CD4-positive, alpha-beta T cell (primary cell): ENCODE data around the gene ACOX3. TPM values are rescaled to one million over a fixed set of nuclear protein-coding genes. Genes with fewer than 3 reads are reported as not detected.

Source experiments
- ATAC-seq: fragments of 200-7000 bp; cut with Tn5 transposase; one replicate; pipeline ENCODE4 v1.10.0; 2022; ENCODE audit warnings: mild to moderate bottlenecking; ENCODE audit not compliant: poor library complexity
- CTCF ChIA-PET: fragments of 350-600 bp; sonication (Branson Sonifier 250); formaldehyde crosslinking; loops from one replicate; lab custom pipeline; 2021; ENCODE audit warnings: antibody characterized with exemption, inconsistent platforms; lab: Charles Lee
- POLR2A ChIA-PET: fragments of 350-600 bp; sonication (Branson Sonifier 250); formaldehyde crosslinking; loops from one replicate; lab custom pipeline; 2021; ENCODE audit warnings: antibody characterized with exemption, inconsistent platforms; lab: Charles Lee
- DNase-seq, 14 experiments: peaks; one replicate each; pipeline ENCODE4 v3.0.0-alpha.2; 2013 to 2020; ENCODE audit warnings: mixed read lengths in 2 of 14
- H3K27ac ChIP-seq, 2 donors: one replicate each; pipeline versions ENCODE4 v1.5.1 to v1.7.0; 2013; ENCODE audit warnings: low read length in 2 of 2, low read depth in 1 of 2, mild to moderate bottlenecking in 1 of 2
- H3K27me3 ChIP-seq, 2 experiments: 1 replicate in 1 of 2; 2 replicates in 1 of 2; pipeline versions ENCODE4 v1.6.1 to v1.7.0; 2013; ENCODE audit warnings: low read length in 2 of 2, control low read depth in 1 of 2, mild to moderate bottlenecking in 1 of 2, moderate library complexity in 1 of 2; ENCODE audit not compliant: insufficient read depth in 2 of 2, control insufficient read depth in 1 of 2
- H3K36me3 ChIP-seq: one replicate; pipeline ENCODE4 v1.6.1; 2013; ENCODE audit warnings: low read length, control low read depth; ENCODE audit not compliant: insufficient read depth
- H3K4me1 ChIP-seq: one replicate; pipeline ENCODE4 v1.6.1; 2013; ENCODE audit warnings: low read length, control low read depth; ENCODE audit not compliant: insufficient read depth
- H3K4me3 ChIP-seq: one replicate; pipeline ENCODE4 v1.5.1; 2013; ENCODE audit warnings: mild to moderate bottlenecking, low read length, moderate library complexity
- H3K9me3 ChIP-seq, 2 experiments: 1 replicate in 1 of 2; 2 replicates in 1 of 2; pipeline versions ENCODE4 v1.6.1 to v1.7.0; 2013; ENCODE audit warnings: low read length in 2 of 2, mild to moderate bottlenecking in 2 of 2, control low read depth in 1 of 2, moderate library complexity in 1 of 2; ENCODE audit not compliant: control insufficient read depth in 1 of 2, insufficient read depth in 1 of 2
- H3K27ac Mint-ChIP-seq: one replicate; pipeline ENCODE4 v1.8.0; 2020; ENCODE audit warnings: mixed read lengths
- H3K27me3 Mint-ChIP-seq: one replicate; pipeline ENCODE4 v1.8.0; 2021; ENCODE audit warnings: mixed read lengths
- H3K36me3 Mint-ChIP-seq: one replicate; pipeline ENCODE4 v1.8.0; 2021; ENCODE audit warnings: low read depth, mixed read lengths
- H3K4me1 Mint-ChIP-seq: one replicate; pipeline ENCODE4 v1.8.0; 2021; ENCODE audit warnings: low read depth, mixed read lengths
- H3K4me3 Mint-ChIP-seq: one replicate; pipeline ENCODE4 v1.8.0; 2020; ENCODE audit warnings: mild to moderate bottlenecking, mixed read lengths
- H3K9me3 Mint-ChIP-seq: one replicate; pipeline ENCODE4 v1.8.0; 2020; ENCODE audit warnings: mixed read lengths
- intact Hi-C, 2 experiments: fragments of 100-400 bp; cut with DNase I in 1 of 2; cut with micrococcal nuclease in 1 of 2; formaldehyde crosslinking; loops; one replicate each; pipeline versions ENCODE4 v1.15.1 to v1.9.0; 2023 to 2025; cut with DNase I, micrococcal nuclease
- total RNA-seq, 174 experiments: library from RNA in 2 of 174; stranded (reverse) in 2 of 174; gene quantifications; one replicate each; pipeline ENCODE4 v1.2.3 and lab custom pipeline; 2021 to 2026
- TF ChIP-seq, protein P1 (sequence below): fragments of 200-600 bp; IDR thresholded peaks from one replicate; pipeline ENCODE4 v1.8.0; 2022; ENCODE audit warnings: antibody characterized with exemption, mild to moderate bottlenecking

ACOX3 gene
- total RNA-seq, 2 experiments from 2014 or later: 4.9 to 6.1 TPM

GRCh38 chr4:8451440-8452182 is 11.1 kb upstream of the ACOX3 start:
- peaks cover 75% of the 10 kb centered on the region for H3K36me3 ChIP-seq
- H3K27ac ChIP-seq: no peak overlapping the region
- Mint-ChIP-seq H3K4me3 (no peak overlapping the region), H3K9me3 (no peaks in the 10 kb centered on the region), H3K27ac (no peak overlapping the region), H3K4me1 (no peaks in the 10 kb centered on the region), H3K36me3 (peaks cover 91% of the 10 kb centered on the region), H3K27me3 (no peaks in the 10 kb centered on the region)
- intact Hi-C loops: no loop called here
- H3K9me3 ChIP-seq: no peaks in the 10 kb centered on the region
- CTCF ChIA-PET: no interaction called here
- no peaks in the 10 kb centered on the region for H3K27me3 ChIP-seq
- H3K4me1 ChIP-seq: no peaks in the 10 kb centered on the region
- no peak overlapping the region for H3K4me3 ChIP-seq
- ATAC-seq: no peak
- TF ChIP-seq, protein P1, sequence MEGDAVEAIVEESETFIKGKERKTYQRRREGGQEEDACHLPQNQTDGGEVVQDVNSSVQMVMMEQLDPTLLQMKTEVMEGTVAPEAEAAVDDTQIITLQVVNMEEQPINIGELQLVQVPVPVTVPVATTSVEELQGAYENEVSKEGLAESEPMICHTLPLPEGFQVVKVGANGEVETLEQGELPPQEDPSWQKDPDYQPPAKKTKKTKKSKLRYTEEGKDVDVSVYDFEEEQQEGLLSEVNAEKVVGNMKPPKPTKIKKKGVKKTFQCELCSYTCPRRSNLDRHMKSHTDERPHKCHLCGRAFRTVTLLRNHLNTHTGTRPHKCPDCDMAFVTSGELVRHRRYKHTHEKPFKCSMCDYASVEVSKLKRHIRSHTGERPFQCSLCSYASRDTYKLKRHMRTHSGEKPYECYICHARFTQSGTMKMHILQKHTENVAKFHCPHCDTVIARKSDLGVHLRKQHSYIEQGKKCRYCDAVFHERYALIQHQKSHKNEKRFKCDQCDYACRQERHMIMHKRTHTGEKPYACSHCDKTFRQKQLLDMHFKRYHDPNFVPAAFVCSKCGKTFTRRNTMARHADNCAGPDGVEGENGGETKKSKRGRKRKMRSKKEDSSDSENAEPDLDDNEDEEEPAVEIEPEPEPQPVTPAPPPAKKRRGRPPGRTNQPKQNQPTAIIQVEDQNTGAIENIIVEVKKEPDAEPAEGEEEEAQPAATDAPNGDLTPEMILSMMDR: no peak
- DNase-seq: no peak
- POLR2A ChIA-PET: interaction anchor here (1.0 kb wide), 1 partner anchor 252 kb away, joined by 3 read pairs; the partner anchor contains the start of gene SH3TC1

- intact Hi-C loops: no loop called here
- peaks cover 36% of the 10 kb centered on the region for H3K36me3 ChIP-seq
- TF ChIP-seq, protein P1: no peak
- no peaks in the 10 kb centered on the region for H3K27me3 ChIP-seq
- ChIA-PET CTCF (no interaction called here), POLR2A (no interaction called here)
- DNase-seq (no peak), ATAC-seq (no peak)
- peaks cover 46% of the 10 kb centered on the region for H3K4me1 Mint-ChIP-seq
- no peak overlapping the region for H3K27ac ChIP-seq
- no peak overlapping the region for H3K27ac Mint-ChIP-seq
- peak overlapping the region; percentile 11 for H3K4me3 Mint-ChIP-seq
- no peak overlapping the region for H3K4me3 ChIP-seq
- no peaks in the 10 kb centered on the region for H3K9me3 Mint-ChIP-seq
- H3K36me3 Mint-ChIP-seq: peaks cover 56% of the 10 kb centered on the region
- H3K4me1 ChIP-seq: peaks cover 22% of the 10 kb centered on the region
- no peaks in the 10 kb centered on the region for H3K9me3 ChIP-seq
- H3K27me3 Mint-ChIP-seq: no peaks in the 10 kb centered on the region
Observed at GRCh38 chr4:8446122-8446521, 5.6 kb upstream of the ACOX3 start.

GRCh38 chr4:8443801-8444200 is 3.3 kb upstream of the ACOX3 start:
- peaks cover 2% of the 10 kb centered on the region for H3K9me3 Mint-ChIP-seq
- Histone ChIP-seq H3K27me3 (no peaks in the 10 kb centered on the region), H3K4me1 (peaks cover 34% of the 10 kb centered on the region), H3K27ac (no peak overlapping the region), H3K4me3 (no peak overlapping the region), H3K9me3 (no peaks in the 10 kb centered on the region), H3K36me3 (peaks cover 16% of the 10 kb centered on the region)
- peaks cover 43% of the 10 kb centered on the region for H3K36me3 Mint-ChIP-seq
- CTCF ChIA-PET: no interaction called here
- intact Hi-C loops: no loop called here
- H3K4me1 Mint-ChIP-seq: peaks cover 67% of the 10 kb centered on the region
- no peak overlapping the region for H3K27ac Mint-ChIP-seq
- ATAC-seq: no peak
- no peak for DNase-seq
- no peaks in the 10 kb centered on the region for H3K27me3 Mint-ChIP-seq
- POLR2A ChIA-PET: no interaction called here
- H3K4me3 Mint-ChIP-seq: peak overlapping the region; percentile 87
- TF ChIP-seq, protein P1: no peak
